ENCODE results near the gene ESRP2.

Gene ESRP2

DNA sequence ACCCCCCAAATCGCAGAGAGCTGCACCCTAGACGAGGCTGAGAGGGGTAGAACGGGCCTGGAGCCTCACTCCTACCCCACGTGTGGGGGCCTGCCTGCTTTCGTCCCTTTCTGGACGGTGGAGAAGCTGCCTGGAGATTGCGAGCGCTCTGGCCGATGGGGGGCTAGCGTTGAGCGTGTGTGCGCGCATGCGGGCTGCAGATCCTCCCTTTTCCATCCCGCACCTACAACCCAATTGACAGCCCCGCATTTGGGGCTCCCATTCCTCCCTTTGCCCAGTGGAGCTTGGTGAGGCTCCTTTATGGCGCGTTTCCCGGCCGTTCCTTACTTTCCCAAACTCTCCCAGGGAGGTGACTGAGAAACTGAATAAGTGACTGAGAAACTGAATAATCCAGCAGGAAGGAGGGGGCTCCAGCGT, 907 bp upstream of the ESRP2 start:
- no peak for DNase-seq

DNA sequence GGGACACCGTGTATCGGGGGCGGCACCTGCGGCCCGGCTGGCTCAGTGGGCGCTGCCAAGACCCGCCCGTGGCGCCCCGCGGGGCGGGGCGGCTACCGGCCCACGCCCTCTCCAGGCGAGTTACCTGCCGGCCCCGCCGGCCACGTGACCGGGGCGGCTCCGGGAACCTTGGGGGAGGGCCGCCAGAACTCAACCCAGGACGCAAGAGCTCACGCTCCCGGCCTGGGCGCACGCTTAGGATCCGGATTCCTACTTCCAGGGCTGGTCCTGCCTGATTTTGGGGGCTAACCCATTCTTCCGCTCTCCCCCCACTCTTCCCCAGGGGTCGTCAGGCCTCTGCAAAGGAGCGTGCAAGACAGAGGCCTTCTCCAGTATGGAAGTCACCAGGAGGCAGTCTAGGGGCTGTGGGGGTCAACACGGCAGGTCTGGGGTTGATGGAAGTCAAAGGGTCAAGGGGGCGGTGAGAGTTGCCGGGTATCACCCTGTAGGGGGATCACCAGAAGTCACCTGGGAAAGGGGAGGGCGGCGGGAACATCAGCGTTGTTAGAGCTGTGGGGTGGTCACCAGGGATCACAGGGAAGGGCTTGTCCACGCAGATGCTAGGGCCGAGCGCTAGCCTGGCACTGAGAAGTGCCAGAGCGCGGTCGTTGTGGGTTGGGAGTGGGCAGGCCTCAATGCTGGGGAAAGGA, 354 bp upstream of the ESRP2 start:
- DNase-seq, result peak; percentile 39 to 46

- no peak for DNase-seq
Observed at GRCh38 chr16:68235108-68235886, 630 bp downstream of the ESRP2 start.

GRCh38 chr16:68234188-68235107, 1.5 kb downstream of the ESRP2 start:
- no peak for DNase-seq

GRCh38 chr16:68233835-68234187, 2.1 kb downstream of the ESRP2 start:
- DNase-seq, result no peak

- DNase-seq, result no peak
Observed at GRCh38 chr16:68233085-68233834, 2.7 kb downstream of the ESRP2 start.

- DNase-seq, result no peak
Observed at GRCh38 chr16:68232335-68232734, 3.6 kb downstream of the ESRP2 start.

GRCh38 chr16:68231384-68232136, 4.4 kb downstream of the ESRP2 start:
- no peak for DNase-seq

DNA sequence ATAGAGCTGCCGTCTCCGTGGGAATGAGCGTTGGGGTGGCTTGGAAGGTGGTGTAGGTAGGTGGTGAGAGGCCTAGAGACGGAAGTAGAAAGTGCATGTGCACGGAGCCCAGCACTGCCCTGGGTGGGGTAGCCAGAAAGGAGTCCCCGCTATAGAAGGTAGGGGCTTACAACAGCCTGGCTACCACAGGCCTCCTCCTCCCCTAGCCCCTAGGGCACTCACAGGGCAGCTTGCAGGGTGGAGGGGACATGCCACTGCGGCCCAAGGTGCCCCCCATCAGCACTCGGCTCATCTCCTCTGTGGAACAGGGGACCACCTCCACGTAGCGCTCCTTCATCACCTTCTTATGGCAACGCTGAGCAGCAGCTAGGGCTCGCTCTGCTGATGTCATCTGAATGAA, 5.0 kb downstream of the ESRP2 start:
- no peak for DNase-seq

- DNase-seq, result no peak
Observed at GRCh38 chr16:68230176-68230571, 5.8 kb downstream of the ESRP2 start.

DNA sequence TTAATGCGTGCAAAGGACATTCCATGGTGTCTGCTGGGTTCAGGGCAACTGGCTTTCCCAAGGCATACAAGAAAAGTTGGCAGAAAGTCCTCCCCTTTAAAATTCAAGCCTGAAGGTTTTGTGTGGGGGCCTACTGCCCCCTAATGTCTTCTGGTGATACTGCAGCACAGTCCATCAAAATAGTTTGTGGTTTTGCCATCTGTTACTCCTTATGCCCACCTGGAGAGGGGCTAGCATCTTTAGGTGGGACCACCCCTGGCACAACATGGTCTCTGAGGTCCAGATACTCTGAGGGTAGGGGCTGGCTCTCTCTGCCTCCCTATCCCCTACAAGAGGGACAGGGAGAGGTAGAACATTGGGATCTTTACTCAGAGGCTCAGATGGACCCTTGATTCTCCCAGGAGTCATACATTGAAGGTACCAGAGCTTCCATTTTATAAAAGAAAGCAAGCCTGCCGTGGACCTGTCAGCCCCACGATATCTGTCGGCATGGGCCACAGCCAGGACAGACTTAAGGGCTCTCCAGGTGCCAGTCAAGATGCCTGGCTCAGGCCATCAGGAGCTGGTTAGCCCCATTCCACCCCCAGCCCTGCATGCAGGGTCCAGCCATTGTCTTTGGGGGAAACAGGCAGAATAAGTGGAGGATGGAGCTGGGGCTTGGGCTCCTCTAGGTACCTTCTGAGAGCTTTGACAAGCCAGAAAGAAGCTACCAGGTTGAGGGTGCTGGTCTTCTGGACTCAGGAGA, 6.3 kb downstream of the ESRP2 start:
- DNase-seq, result peak in 1 of 2 experiments; percentile 37

GRCh38 chr16:68228652-68229051, 7.3 kb downstream of the ESRP2 start:
- no peak for DNase-seq

DNA sequence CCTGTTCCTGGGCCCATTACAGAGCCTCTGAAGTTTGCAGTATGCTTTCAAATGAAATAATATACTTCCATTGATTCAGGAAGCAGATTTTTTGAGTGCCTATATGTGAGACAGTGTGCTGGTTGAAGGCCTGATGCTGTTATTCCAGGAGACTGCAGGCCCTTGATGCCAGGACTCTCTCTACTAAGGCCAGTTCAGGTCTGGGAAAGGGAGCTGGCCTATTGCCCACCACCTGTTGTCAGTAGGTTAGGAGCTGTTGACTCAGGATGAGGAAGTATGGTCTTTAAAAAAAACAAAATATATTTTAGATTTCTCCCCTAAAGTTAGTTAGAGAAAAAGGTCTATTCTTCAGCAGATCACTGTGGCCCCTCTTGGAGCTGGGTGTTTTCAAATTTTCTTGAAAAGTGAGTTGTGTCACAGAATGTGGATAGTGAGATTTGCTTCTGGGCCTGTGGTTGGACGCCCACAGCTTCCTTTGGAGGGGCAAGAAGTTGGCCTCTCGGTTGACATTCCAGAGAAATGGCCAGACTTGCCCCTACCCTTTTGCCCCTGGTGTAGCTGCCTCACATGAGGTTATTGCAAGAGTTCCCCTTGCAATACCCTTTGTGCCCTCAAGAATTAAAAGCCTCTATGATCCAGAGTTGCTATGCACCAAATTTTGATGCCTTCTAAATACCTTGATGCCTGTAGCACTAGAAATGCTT, 7.9 kb downstream of the ESRP2 start:
- DNase-seq, result no peak

DNA sequence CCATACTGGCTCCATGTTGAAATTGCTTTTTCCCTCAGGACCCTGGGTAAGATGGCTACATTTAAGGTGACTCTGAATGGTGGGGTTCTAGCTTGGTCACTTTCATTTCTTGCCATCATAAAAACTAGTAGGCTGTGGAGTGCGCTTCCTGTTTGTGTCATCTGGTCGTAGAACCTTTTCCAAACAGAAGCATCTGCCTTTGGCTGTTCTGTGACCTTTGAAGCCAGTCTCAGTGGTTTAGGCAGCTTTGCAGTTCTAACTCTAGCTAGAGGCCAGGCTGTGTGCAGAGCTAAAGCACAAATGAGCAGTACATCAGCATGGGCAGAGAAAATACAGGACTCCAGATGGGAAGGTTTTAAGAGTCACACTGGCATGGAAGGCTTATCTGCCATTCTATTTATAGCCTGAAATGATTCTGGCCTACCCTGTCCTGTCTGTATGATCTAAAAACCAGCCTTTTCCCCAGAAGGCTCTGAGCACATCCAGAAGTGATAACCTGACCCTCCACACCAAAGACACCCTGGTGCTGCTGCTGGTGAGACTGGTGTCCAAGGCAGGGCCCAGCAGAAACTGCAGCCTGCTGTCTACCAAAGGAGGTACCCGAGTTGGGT, 8.6 kb downstream of the ESRP2 start:
- no peak for DNase-seq

DNA sequence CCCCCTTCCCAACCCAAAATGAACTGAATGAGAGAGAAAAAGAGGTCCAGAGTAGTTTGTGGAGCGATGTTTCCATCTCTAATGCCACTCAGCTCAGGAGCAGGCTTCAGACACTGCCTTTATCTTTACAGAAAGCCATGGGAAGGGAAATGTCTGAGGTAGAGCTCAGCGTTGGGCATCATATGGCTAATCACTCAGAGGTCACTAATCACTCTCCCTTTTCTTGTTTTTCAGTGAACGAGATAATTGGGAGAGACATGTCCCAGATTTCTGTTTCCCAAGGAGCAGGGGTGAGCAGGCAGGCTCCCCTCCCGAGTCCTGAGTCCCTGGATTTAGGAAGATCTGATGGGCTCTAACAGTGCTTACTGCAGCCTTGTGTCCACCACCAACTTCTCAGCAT, 9.8 kb downstream of the ESRP2 start:
- DNase-seq, result no peak

- DNase-seq, result no peak
Observed at GRCh38 chr16:68223072-68223471, 12.9 kb downstream of the ESRP2 start.

GRCh38 chr16:68219725-68220351, 16.1 kb downstream of the ESRP2 start:
- no peak for DNase-seq

DNA sequence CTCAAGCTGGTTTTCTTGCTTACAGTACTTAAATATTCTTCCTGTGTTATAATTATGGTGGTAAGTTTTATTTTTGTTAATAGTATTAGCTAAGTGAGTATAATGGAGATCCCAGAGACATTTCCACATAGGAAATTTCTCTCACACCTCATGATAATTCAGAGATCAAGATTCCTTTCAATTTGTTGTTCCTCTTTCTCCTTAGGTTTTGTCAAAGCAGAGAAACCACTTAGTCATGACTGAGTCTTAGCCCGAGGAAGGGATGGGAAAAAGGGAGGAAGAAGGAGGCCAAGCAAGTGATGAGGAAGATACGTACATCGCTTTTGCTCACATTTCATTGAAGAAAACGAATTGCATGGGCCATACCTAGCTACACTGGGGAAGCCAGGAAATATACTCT, 18.4 kb downstream of the ESRP2 start:
- DNase-seq, result no peak

DNA sequence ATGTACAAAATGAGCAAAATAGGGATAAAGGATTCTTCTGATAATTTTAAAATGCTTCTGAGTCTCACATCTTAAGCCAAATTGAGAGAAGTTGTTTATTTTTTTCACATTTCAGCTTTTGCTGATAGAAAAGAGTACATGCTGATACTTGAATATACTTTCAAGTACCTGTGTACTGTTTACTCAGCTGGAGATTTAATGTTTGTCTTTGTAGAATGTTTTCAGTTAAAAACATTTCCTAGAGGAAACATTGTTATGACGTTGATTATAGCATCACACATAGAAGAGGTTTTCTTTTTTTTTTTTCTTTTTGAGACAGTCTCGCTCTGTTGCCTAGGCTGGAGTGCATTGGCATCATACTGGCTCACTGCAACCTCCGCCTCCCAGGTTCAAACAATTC, 19.7 kb downstream of the ESRP2 start:
- DNase-seq, result no peak

- no peak for DNase-seq
Observed at GRCh38 chr16:68215302-68215701, 20.6 kb downstream of the ESRP2 start.

All from stimulated activated CD4-positive, alpha-beta T cell treated with anti-CD3 and anti-CD28 coated beads, Interleukin-4, amount 100 ng/mL, for 4 hours (primary cell).